ENCODE data around the gene PLA2R1.
"Not testable (repeated sequence)": the region's sequence is repeated elsewhere in the genome, so short reads cannot be mapped to it uniquely, and the experiment has no call there.

PLA2R1 gene

DNA sequence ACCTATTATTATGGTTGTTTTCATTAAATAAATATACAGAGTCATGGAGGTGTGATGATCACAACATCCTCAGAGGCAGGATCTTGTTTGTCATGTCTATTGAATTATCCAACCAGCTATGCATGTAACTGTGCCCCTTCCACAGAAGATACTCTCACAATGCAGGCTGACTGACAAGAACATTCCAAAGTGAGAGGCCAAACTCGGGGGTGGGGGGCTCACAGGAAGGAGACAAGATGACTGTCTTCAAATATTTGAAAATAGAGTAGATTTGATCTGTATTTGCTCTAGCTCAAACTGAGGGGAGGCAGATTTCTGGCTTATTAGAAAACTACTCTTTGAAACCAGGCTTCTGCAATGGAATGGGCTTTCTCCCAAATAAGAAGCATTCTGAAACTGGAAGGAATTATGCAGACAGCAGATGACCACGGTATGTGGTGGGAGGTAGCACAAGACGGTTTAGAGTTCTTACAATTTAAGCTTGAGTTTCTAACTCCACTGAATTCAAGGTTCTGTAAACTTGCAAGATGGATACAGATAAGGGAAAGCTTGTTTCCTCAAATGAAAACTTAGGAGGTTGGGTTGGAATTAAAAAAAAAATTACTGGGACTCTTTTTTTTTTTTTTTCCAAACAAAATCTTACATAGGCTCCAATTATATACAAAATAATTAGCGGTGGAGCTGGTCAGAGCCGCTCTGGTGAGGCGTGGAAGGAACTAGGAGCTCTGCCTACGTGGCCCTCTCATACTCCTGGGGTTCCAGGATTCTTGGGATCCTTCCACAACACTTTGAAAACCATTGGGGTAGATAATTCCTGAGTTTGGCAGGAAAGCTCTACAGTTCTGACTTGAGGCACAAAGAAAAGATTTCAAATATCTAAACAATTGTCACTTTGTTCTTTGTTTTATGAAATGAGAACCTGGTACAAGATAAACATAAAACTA, 79.3 kb downstream of the PLA2R1 start:
- no peak for DNase-seq (ENCODE audit: low read depth)

DNA sequence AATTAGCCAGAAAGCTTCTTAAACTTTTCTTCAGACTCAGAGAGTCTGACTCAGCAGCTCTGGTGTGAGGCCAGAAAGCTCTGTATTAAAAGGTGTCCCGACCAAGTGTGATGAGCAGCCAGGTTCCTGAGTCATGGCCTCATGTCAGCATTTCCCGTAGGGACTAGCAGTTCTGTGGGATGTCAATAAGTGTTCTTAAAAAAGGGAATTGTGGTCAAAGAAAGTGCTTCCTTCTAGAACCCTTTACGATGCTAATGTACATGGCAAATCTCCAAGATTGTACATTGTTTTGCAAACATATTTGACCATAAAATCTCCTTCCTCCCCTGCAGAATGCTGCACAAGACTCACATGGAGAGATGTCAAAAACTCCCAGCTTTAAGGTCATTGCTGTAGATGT, 80.1 kb downstream of the PLA2R1 start:
- no peak for DNase-seq (ENCODE audit: low read depth)

- no peak for DNase-seq (ENCODE audit: low read depth)
Observed at GRCh38 chr2:159976527-159977160, 85.8 kb downstream of the PLA2R1 start.

DNA sequence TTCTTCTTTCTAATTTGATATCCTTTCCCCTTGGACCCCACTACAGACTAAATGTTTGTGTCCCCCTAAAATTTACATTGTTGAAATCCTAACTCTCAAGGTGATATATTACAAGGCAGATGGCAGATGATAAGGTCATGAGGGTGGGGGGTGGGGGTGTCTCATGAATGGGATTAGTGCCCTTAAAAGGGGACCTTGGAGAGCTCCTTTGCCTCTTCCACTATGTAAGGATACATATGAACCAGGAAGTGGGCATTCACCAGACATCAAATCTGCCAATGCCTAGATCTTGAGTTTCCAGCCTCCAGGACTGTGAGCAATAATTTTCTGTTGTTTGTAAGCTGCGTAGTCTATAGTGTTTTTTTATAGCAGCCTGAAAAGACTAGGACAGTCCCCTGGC, 89.1 kb downstream of the PLA2R1 start:
- DNase-seq (ENCODE audit: low read depth) = no peak

GRCh38 chr2:159971365-159972152, 90.9 kb downstream of the PLA2R1 start:
- DNase-seq (ENCODE audit: low read depth) = no peak

- not testable (repeated sequence) for DNase-seq (ENCODE audit: low read depth)
Observed at GRCh38 chr2:159970548-159970947, 91.9 kb downstream of the PLA2R1 start.

- DNase-seq (ENCODE audit: low read depth) = no peak
Observed at GRCh38 chr2:159968279-159968900, 94.0 kb downstream of the PLA2R1 start.

DNA sequence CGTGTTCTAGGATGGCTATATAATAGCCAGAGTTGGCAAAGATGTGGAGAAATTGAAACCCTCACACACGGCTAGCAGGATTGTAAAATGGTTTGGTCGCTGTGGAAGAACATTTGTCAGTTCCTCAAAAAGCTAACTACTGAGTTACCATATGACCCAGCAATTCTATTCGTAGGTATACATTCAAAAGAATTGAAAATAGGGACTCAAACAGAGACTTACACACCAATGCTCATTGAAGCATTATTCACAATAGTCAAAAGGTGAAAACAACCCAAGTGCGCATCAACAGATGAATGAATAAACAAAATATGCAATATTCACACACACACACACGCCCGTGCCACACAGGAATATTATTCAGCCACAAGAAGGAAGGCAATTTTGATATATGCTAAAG, 98.7 kb downstream of the PLA2R1 start:
- DNase-seq (ENCODE audit: low read depth) = no peak

GRCh38 chr2:159962513-159962912, 99.9 kb downstream of the PLA2R1 start:
- DNase-seq (ENCODE audit: low read depth) = not testable (repeated sequence)

DNA sequence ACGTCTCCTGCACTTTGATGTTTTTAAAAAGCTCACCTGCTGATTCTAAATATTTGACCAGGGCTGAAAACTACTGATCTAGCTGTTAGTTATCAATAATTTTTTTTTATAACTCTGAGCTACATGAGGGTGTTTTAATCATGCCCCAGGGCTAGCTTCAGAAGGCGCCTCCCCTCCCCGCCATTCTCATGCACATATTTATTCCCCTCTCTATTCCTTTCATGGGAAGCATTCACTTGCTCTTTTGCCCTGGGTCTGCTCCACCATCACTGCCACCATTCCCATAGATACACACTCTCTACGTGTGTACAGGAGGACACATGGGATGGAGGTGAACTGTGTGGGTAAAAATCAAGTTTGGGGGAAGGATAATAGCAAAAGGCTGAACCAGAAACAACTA, 101.0 kb downstream of the PLA2R1 start:
- no peak for DNase-seq (ENCODE audit: low read depth)

DNA sequence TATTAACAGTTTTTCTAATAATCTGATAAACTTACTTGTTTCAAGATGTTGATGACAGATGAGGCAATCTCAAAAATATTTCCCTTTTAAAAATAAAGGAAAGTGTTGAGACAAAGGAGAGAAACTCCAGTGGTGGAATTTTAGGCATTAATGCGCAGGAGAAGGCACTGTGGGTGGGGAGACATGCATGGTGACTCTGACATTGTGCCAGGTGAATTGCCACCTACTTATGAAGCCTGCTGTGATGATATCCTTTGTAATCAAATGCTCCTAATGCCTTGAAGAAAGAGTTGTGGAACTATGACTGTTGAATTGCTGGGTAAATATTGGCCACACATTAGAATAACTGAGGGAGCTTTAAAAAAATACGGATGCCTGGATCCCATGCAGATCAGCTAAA, 101.4 kb downstream of the PLA2R1 start:
- no peak for DNase-seq (ENCODE audit: low read depth)

DNA sequence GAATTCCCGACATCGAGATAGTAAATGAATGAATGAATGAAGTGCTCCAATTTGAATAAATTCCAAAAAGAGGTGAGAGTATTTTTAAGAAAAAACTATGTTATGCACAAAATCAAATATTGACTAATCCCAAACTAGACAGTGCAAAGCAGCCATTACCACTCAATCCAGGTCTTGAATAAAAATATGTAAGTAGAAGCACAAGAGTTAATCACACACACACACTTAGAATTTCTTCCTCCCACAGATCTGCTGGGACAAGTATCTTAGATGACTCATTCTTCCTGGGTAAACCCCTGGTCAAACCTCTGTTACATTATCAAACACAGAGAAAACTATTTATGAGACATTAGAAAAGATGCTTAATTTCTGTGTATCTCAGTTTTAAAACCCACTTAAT, 102.0 kb downstream of the PLA2R1 start:
- DNase-seq (ENCODE audit: low read depth) = no peak

GRCh38 chr2:159959136-159959535, 103.3 kb downstream of the PLA2R1 start:
- DNase-seq (ENCODE audit: low read depth) = no peak

- no peak for DNase-seq (ENCODE audit: low read depth)
Observed at GRCh38 chr2:159953136-159953823, 109.1 kb downstream of the PLA2R1 start.

DNA sequence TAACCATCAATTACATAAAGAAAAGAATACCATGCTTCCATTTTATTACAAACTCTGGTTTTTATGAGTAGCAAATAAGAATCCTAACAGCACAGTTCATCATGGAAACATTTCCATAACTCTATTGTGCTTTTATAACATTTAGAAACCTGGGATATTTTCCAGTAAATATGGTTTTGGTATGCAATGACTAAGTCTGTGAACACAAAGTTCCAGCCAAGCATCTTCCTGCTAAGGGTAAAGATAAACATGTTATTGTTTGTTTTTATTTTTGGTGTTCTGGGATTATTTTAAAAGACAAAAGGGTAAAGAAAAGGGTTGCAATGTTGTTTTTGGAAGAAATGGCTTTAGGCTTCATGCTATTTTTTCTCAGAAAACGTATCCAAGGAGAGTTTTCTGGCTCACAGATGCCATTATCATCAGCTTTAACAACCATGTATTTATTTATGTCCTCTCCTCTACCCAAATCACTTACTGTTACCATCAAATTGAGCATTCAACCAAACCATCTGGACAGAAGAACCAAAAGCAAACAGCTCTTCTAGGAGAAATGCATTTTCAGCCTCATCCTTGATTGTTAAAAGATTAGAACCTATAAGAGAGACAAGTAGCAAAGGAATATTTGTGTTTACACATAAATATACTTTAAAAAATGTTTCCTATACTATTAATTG, 116.0 kb downstream of the PLA2R1 start:
- DNase-seq (ENCODE audit: low read depth) = no peak

GRCh38 chr2:159944874-159945273, 117.5 kb downstream of the PLA2R1 start:
- DNase-seq (ENCODE audit: low read depth) = no peak

GRCh38 chr2:159942146-159942545, 120.3 kb downstream of the PLA2R1 start:
- no peak for DNase-seq (ENCODE audit: low read depth)

DNA sequence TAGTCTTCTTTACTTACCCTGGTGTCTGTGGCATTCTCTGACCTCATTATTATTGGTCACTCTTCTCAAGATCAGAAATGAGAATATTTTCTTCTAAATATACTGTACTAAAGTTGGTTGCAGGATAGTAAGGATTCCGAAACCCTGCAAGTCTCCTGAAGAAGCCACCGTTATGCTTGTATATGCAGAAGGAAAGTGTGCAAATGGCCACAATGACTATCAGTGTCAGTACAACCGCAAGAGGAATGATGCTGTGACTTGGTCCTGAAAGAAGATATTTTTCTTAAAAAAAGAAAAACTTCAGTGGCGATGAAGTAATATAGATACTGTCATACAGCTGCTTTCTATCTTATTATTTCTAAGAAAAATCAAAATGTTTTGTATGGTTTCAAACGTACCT, 120.7 kb downstream of the PLA2R1 start:
- no peak for DNase-seq (ENCODE audit: low read depth)

DNA sequence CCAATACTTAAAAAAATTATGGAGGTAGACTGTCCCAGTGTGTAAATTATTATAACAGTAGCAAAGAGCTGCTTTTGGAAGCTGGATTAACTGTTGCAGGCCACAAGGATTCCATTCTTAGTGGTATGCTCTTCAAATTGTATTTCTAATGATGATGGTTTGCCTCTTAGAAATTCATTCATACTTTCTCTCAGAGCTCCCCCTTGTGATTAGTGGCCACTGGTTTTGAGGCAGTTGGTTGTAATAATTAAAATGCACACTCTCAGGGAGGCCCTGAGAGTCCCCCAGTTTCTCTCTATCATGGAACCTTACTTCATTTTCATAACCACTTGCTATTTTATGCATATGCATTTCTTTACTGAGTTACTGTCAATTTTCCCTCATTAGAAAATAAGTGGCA, 122.5 kb downstream of the PLA2R1 start:
- DNase-seq (ENCODE audit: low read depth) = no peak

DNA sequence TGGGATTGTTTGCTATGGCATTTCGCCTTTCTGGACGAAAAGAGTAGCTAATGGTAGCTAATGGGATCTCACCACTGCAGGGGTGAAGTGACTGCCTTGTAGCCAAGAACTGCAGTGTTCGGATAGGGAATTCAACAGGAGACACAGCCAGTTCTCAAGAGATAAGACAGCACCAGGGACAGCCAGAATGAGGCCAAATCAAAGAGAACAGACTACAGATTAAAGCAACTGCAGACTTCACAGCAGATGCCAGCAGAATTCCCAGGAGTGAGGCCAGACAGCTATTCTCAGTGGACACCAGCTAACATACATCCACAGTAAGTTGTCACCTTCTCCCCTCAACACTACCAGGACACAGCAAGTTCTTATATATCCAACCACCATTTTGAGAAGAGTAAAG, 124.0 kb downstream of the PLA2R1 start:
- DNase-seq (ENCODE audit: low read depth) = no peak

GRCh38 chr2:159936471-159936870, 125.9 kb downstream of the PLA2R1 start:
- DNase-seq (ENCODE audit: low read depth) = no peak
